Panc1 (cell line): ENCODE results near the gene KIF2A.

Source experiments
- POLR2AphosphoS5 ChIP-seq: IDR thresholded peaks from 2 replicates; pipeline ENCODE4 v1.6.1; 2012; ENCODE audit warnings: mild to moderate bottlenecking, low read depth, low read length, moderate library complexity
- SIN3A ChIP-seq: IDR thresholded peaks from 2 replicates; pipeline ENCODE4 v1.6.1; 2012; ENCODE audit warnings: low read depth, mild to moderate bottlenecking, low read length, moderate library complexity, borderline replicate concordance; ENCODE audit not compliant: insufficient read depth
- TCF7L2 ChIP-seq: IDR thresholded peaks from 2 replicates; pipeline ENCODE4 v1.6.1; 2011; ENCODE audit warnings: mild to moderate bottlenecking, low read depth, low read length, inconsistent platforms
- TF ChIP-seq, protein P1 (sequence below): fragments of 450-650 bp; IDR thresholded peaks from 2 replicates; pipeline ENCODE4 v1.5.1; 2017; ENCODE audit warnings: mild to moderate bottlenecking
- TF ChIP-seq, protein P2 (sequence below), 2 experiments: IDR thresholded peaks; 2 replicates each; pipeline ENCODE4 v1.6.1; 2011 to 2012; ENCODE audit warnings: low read depth in 2 of 2, control low read depth in 1 of 2, low read length in 1 of 2, mild to moderate bottlenecking in 1 of 2, moderate library complexity in 1 of 2; ENCODE audit not compliant: insufficient read depth in 1 of 2

DNA sequence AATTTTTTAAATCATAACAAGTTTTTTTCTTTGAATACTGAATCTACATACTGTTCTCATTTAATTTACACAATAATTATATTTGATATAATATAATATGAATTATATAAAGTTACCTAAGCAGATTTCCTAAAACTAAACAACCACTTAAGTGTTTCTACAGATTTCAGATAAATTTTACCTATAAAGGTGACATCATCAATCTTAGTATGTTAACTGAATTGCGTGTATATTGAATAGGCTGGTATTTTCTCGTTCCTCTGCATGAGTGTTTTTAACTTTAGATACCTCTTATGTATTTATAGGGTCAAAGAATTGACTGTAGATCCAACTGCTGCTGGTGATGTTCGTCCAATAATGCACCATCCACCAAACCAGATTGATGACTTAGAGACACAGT lies 67.4 kb downstream of the KIF2A start:
- TF ChIP-seq, protein P1, sequence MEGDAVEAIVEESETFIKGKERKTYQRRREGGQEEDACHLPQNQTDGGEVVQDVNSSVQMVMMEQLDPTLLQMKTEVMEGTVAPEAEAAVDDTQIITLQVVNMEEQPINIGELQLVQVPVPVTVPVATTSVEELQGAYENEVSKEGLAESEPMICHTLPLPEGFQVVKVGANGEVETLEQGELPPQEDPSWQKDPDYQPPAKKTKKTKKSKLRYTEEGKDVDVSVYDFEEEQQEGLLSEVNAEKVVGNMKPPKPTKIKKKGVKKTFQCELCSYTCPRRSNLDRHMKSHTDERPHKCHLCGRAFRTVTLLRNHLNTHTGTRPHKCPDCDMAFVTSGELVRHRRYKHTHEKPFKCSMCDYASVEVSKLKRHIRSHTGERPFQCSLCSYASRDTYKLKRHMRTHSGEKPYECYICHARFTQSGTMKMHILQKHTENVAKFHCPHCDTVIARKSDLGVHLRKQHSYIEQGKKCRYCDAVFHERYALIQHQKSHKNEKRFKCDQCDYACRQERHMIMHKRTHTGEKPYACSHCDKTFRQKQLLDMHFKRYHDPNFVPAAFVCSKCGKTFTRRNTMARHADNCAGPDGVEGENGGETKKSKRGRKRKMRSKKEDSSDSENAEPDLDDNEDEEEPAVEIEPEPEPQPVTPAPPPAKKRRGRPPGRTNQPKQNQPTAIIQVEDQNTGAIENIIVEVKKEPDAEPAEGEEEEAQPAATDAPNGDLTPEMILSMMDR = no peak
- TF ChIP-seq TCF7L2 = no peak
- TF ChIP-seq POLR2AphosphoS5 = no peak
- TF ChIP-seq, protein P2, sequence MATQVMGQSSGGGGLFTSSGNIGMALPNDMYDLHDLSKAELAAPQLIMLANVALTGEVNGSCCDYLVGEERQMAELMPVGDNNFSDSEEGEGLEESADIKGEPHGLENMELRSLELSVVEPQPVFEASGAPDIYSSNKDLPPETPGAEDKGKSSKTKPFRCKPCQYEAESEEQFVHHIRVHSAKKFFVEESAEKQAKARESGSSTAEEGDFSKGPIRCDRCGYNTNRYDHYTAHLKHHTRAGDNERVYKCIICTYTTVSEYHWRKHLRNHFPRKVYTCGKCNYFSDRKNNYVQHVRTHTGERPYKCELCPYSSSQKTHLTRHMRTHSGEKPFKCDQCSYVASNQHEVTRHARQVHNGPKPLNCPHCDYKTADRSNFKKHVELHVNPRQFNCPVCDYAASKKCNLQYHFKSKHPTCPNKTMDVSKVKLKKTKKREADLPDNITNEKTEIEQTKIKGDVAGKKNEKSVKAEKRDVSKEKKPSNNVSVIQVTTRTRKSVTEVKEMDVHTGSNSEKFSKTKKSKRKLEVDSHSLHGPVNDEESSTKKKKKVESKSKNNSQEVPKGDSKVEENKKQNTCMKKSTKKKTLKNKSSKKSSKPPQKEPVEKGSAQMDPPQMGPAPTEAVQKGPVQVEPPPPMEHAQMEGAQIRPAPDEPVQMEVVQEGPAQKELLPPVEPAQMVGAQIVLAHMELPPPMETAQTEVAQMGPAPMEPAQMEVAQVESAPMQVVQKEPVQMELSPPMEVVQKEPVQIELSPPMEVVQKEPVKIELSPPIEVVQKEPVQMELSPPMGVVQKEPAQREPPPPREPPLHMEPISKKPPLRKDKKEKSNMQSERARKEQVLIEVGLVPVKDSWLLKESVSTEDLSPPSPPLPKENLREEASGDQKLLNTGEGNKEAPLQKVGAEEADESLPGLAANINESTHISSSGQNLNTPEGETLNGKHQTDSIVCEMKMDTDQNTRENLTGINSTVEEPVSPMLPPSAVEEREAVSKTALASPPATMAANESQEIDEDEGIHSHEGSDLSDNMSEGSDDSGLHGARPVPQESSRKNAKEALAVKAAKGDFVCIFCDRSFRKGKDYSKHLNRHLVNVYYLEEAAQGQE (IDR thresholded peaks at IDR 0.05; ENCODE audit: insufficient read depth in 1 of 2, low read depth in 2 of 2, low read length in 1 of 2) = no peak
- TF ChIP-seq SIN3A = no peak
